Lower leg skin (tissue), 4 donors: Measurements from ENCODE around the gene RABL2A. TPM values are rescaled to one million over a fixed set of nuclear protein-coding genes. Genes with fewer than 3 reads are reported as not detected.
"Not testable (repeated sequence)": the region's sequence is repeated elsewhere in the genome, so short reads cannot be mapped to it uniquely, and the experiment has no call there.

ENCODE experiments used
- DNase-seq, 2 donors: peaks; one replicate each; pipeline ENCODE4 v3.0.0-alpha.2; 2019; ENCODE audit warnings: low spot score in 2 of 2
- H3K4me3 ChIP-seq: fragments of 200-600 bp; sonication (generic); 2 replicates; pipeline ENCODE4 v1.5.1; 2017; ENCODE audit warnings: mild to moderate bottlenecking, low read depth; ENCODE audit not compliant: poor library complexity, severe bottlenecking
- POLR2A ChIP-seq, 2 donors: fragments of 450-650 bp; IDR thresholded peaks; one replicate each; pipeline ENCODE4 v1.6.1; 2016 to 2017; ENCODE audit warnings: antibody characterized with exemption in 2 of 2, mild to moderate bottlenecking in 1 of 2, moderate library complexity in 1 of 2
- WGBS, 2 donors: methylation state at CpG; one replicate each; pipeline ENCODE4 v1.1.5; 2018; 5-methylcytosine and 5-hydroxymethylcytosine counted together
- intact Hi-C: fragments of 100-400 bp; cut with DNase I; formaldehyde crosslinking; loops from one replicate; pipeline ENCODE4 v1.15.0; 2023; ENCODE audit warnings: low total_unique reads
- microRNA-seq, 2 donors: library from miRNA; unstranded; fragments of <30 nt; microRNA quantifications; one replicate each; pipeline ENCODE4, GENCODE V29; 2016; ENCODE audit warnings: borderline replicate concordance in 2 of 2, borderline number of aligned reads in 1 of 2
- total RNA-seq, 4 donors: library from RNA; depleted of rRNA; stranded (reverse); fragments of >200 nt; gene quantifications; one replicate each; pipeline ENCODE4 v1.1.0, GENCODE V29; 2016
- TF ChIP-seq, protein P1 (sequence below), 3 donors: fragments of 450-650 bp; IDR thresholded peaks; one replicate each; pipeline ENCODE4 v1.5.1; 2016; ENCODE audit warnings: antibody characterized with exemption in 3 of 3, mild to moderate bottlenecking in 3 of 3, moderate library complexity in 2 of 3

RABL2A gene
- total RNA-seq, 4 donors from 2014 or later, result 9.2 to 18.0 (median 12.1) TPM

DNA sequence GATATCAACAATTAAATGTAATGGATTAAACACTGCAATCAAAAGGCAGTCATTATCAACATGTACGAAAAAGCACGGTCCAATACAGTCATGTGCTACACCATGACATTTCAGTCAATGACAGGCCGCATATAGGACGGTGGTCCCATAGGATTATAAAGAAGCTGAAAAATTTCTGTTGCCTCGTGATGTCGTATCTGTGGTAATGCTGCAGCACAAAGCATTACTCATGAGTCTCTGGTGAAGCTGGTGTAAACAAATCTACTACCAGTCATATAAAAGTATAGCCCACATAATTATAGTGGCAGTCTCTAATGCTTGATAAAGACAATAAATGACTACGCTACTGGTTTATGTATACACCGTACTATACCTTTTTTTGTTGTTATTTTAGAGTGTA lies 58.4 kb downstream of the RABL2A start:
- intact Hi-C loops, result no loop called here
- no peak for DNase-seq
- no peak overlapping the region for H3K4me3 ChIP-seq
- no peak for TF ChIP-seq POLR2A (IDR thresholded peaks at IDR 0.05)
- TF ChIP-seq, protein P1, sequence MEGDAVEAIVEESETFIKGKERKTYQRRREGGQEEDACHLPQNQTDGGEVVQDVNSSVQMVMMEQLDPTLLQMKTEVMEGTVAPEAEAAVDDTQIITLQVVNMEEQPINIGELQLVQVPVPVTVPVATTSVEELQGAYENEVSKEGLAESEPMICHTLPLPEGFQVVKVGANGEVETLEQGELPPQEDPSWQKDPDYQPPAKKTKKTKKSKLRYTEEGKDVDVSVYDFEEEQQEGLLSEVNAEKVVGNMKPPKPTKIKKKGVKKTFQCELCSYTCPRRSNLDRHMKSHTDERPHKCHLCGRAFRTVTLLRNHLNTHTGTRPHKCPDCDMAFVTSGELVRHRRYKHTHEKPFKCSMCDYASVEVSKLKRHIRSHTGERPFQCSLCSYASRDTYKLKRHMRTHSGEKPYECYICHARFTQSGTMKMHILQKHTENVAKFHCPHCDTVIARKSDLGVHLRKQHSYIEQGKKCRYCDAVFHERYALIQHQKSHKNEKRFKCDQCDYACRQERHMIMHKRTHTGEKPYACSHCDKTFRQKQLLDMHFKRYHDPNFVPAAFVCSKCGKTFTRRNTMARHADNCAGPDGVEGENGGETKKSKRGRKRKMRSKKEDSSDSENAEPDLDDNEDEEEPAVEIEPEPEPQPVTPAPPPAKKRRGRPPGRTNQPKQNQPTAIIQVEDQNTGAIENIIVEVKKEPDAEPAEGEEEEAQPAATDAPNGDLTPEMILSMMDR (IDR thresholded peaks at IDR 0.05), result no peak
- WGBS, 2 donors, result 84 to 89% methylated on average over 8 of the region's 8 CpGs

DNA sequence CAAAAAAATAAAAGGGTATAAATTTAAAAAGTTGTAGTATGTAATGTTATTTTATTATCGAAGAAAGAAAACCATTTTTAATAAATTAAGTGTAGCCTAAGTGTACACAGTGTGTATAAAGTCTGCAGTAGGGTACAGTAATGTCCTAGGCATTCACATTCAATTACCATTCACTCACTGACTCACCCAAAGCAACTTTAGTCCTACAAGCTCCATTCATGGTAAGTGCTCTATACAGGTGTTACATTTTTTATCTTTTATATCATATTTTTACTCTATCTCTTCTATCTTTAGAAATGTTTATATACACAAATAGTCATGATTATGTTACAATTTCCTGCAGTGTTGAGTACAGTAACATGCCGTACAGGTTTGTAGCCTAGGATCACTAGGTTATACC lies 59.5 kb downstream of the RABL2A start:
- 88 to 95% methylated on average over 2 of the region's 2 CpGs for WGBS, 2 donors
- intact Hi-C loops, result no loop called here
- no peak for DNase-seq
- TF ChIP-seq, protein P1 (IDR thresholded peaks at IDR 0.05), result no peak
- TF ChIP-seq POLR2A (IDR thresholded peaks at IDR 0.05), result no peak
- H3K4me3 ChIP-seq, result no peak overlapping the region

DNA sequence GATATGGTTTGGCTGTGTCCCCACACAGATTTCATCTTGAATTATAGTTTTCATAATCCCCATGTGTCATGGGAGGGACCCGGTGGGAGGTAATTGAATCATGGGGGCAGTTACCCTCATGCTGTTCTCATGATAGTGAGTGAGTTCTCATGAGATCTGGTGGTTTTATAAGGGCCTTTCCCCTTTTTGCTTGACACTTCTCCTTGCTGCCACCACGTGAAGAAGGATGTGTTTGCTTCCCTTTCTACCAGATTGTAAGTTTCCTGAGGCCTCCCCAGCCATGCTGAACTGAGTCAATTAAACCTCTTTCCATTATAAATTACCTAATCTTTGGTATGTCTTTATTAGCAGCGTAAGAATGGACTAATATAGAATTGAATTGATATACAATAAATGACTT lies 63.8 kb downstream of the RABL2A start:
- DNase-seq, intact Hi-C loops, H3K4me3 ChIP-seq: not testable (repeated sequence)
- 60 to 81% methylated on average over 2 to 3 of the region's 3 CpGs for WGBS, 2 donors

Small RNAs within 50 kb of the gene (microRNA-seq; reads per million reads assigned to microRNA genes)
- 0 reads per million in 2 donors for gene MIR1302-3

Other genes starting within 250 kb of the RABL2A start
- gene ZNG1B, start 189.6 kb upstream of the RABL2A start, total RNA-seq, result 10 to 100 TPM; 18.6 to 30.8 (median 24.1) TPM
- not detected for gene FOXD4L1, start 128.6 kb upstream of the RABL2A start, total RNA-seq
- gene SLC35F5, start 129.4 kb downstream of the RABL2A start, total RNA-seq, result 100 to 1,000 TPM in 1 of 4 donors, 10 to 100 TPM in 3; 75.1 to 126 (median 81.9) TPM